Activated CD8-positive, alpha-beta memory T cell treated with anti-CD3 and anti-CD28 coated beads for 24 hours (primary cell): ENCODE measurements around the gene FAM83G.
"Not testable (repeated sequence)": the region's sequence is repeated elsewhere in the genome, so short reads cannot be mapped to it uniquely, and the experiment has no call there.

Experiments used
- DNase-seq: peaks from one replicate; pipeline ENCODE4 v3.0.0-alpha.2; 2020

The FAM83G gene

DNA sequence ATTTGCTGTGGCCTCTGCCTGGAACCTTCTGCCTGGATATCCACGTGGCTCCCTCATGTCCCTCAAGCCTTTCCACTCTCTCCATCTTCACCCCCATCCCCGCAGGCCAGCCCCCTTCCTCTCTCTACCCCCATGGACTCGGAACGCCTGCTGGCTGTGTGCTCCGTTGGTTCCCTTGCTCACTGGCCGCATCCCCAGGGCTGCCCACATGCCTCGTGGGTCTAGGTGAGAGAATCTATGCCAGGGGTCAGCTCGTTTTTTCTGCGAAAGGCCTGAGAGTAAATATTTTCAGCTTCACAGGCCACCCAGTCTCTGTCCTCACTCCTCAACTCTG lies 40.6 kb downstream of the FAM83G start:
- DNase-seq = no peak

- no peak for DNase-seq
Observed at GRCh38 chr17:18963126-18964017, 41.2 kb downstream of the FAM83G start.

GRCh38 chr17:18962494-18962815 lies 42.1 kb downstream of the FAM83G start:
- no peak for DNase-seq

GRCh38 chr17:18961634-18962493 lies 42.7 kb downstream of the FAM83G start:
- DNase-seq = no peak

GRCh38 chr17:18960803-18961511 lies 43.6 kb downstream of the FAM83G start:
- DNase-seq = peak; percentile 95

DNA sequence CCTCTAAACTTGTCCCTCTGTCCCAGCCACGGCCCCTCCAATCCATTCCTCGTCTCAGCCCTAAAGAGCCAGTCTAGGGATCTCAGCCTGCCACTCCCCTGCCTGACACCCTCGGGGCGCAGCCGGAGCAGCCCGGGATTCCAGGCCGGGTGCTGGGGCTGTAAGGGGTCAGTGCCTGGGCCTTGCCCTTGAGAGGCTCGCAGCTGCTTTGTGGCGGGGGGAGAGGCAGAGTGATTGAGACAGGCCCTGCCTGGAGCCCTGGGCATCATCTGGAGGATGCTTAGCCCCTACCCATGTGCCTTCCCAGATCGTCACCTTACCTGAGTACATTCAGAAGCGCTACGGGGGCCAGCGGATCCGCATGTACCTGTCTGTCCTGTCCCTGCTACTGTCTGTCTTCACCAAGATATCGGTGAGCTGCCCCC lies 44.3 kb downstream of the FAM83G start:
- DNase-seq = no peak

- no peak for DNase-seq
Observed at GRCh38 chr17:18959845-18960240, 44.7 kb downstream of the FAM83G start.

DNA sequence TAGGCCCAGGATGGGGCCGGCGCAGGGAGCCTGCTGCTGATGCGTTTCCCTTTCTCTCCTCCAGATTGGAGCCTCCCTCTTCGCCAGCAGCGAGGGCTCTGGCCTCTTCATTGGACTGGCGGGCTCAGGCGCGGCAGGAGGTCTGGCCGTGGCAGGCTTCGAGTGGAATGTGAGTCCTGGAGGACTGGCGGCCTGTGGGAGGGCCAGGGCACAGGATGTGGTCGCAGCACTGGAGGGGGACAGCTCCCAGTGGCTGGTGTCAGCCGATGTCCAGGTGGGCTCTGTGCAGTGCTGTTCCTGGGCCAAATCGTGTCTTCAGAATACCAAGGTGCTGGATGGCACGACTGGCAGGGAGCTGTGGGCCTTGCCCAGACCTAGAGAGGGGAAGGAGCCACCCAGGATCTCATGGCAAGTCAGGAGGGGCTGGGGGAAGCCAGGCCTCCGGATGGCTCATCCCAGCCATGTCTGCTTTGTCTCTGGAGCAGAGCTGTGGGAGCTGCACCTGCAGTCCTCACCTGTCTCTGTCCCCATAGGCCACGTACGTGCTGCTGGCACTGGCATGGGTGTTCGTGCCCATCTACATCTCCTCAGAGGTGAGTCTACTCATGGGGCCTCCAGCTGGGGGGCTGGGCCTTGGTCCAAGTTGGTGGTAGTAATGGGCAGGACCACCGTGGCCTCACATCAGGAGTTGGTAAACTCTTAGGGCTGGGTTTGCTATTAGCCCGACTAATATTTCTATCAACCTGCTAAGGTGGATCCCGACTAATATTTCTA lies 45.3 kb downstream of the FAM83G start:
- DNase-seq = no peak

GRCh38 chr17:18958611-18959010 lies 46.0 kb downstream of the FAM83G start:
- DNase-seq = no peak

GRCh38 chr17:18957831-18958230 lies 46.7 kb downstream of the FAM83G start:
- no peak for DNase-seq

DNA sequence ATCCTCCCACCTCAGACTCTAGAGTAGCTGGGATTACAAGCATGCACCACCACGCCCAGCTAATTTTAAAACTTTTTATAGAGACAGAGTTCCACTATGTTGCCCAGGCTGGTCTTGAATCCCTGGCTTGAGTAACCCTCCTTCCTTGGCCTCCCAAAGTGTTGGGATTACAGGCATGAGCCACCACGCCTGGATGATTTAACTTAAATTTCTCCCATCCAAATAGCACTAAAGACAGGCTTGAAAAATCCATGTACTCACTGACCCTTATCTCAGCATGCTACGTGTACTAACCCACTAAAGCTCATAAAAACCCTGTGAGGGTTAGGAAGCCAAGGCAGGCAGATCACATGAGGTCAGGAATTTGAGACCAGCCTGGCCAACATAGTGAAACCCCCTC lies 48.0 kb downstream of the FAM83G start:
- DNase-seq = no peak

GRCh38 chr17:18956021-18956420 lies 48.5 kb downstream of the FAM83G start:
- not testable (repeated sequence) for DNase-seq

DNA sequence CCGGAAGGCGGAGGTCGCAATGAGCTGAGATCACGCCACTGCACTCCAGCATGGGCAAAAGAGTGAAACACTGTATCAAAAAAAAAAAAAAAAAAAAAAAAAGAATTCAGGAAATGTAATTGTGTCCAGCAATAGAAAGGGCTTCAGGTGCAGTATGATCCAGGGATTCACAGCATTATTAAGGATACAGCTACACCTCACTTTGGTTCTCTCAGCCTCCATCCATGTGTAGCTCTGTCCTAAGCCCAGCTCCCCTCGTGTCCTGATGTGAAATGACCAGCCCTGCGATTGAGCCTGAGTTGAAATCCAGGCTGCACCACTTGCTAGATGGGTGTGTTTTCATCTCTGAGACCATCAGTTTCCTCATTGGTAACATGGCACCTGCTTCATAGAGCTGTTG lies 49.6 kb downstream of the FAM83G start:
- DNase-seq = no peak

DNA sequence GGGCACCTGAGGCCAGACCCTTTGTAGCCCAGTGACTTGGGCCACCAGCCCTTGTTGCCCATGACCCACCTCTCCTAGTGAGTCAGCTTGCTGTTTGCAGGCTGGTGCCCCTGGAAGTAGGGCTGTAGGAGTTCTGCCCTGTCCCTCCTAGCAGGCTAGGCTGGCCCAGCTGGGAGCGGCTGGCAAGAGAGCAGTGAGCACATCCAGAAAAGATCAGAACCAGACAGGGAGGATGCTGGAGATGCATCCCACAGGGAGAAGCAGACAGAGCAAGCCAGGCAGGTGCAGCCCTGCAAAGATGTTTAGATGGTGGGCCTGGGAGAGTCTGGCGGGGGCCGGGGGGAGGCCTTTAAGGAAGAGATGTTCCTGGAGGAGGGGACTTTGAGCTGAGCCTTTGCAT lies 50.2 kb downstream of the FAM83G start:
- no peak for DNase-seq

GRCh38 chr17:18953231-18953728 lies 51.3 kb downstream of the FAM83G start:
- DNase-seq = no peak

- DNase-seq = no peak
Observed at GRCh38 chr17:18951941-18952842, 52.4 kb downstream of the FAM83G start, which contains the start of gene SLC5A10. TSS of gene SLC5A10 (plus strand) at chr17:18952165. CDS start at chr17:18952206, 41 bp downstream.

- no peak for DNase-seq
Observed at GRCh38 chr17:18950944-18951905, 53.3 kb downstream of the FAM83G start.

DNA sequence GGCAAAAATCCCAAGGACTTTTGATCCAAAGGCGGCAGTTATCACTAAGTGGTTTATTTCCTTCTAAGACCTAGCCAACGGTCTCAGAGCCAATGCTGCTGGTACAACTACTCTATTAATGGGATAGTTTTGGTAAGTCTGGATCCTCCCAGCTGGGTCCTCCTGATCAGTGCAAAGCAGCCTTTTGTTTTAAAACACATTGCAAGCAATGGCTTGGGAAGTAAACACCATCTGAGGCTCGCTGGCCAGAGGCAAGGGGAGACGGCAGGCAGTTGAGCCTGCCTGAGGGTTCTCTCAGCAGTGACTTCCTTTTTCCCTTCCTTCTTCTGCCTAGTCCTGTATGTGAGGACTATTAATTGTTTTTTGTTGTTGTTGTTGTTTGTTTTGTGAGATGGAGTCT lies 54.2 kb downstream of the FAM83G start:
- DNase-seq = no peak

DNA sequence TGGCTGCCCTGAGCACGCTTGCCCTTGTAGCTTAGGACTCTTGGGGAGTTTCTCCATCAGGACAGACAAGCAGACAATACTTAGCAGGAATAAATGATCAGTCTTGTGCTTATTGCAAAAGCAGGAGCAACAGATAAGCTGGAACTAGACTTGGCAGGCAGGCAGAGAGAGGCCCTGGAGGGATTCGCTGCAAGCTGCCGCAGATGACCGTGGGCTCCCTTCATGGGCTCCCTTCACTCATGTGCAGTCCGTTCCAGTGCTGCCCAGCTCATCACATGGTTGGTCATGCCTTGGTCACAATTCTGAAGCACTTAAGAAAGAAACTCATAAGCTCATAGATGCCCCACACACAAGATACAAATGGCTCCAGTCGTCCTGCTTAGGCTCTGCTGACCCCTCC lies 55.0 kb downstream of the FAM83G start:
- no peak for DNase-seq

GRCh38 chr17:18948476-18949006 lies 56.0 kb downstream of the FAM83G start:
- no peak for DNase-seq
